K562 (cell line): Measurements from ENCODE around the gene TNFAIP3. TPM values are rescaled to one million over a fixed set of nuclear protein-coding genes. Genes with fewer than 3 reads are reported as not detected.
A peak's percentile ranks its signal among the peaks of the same experiment; 100 is the strongest.

Experiments
- BRCA1 ChIP-seq, 2 experiments: fragments of 450-650 bp in 1 of 2; sonication (generic) in 1 of 2; formaldehyde crosslinking in 1 of 2; IDR thresholded peaks; 2 replicates each; pipeline versions ENCODE4 v1.5.0 to v1.6.1; 2017 to 2020; ENCODE audit warnings: mild to moderate bottlenecking in 1 of 2, missing genetic modification reagents in 1 of 2
- CBX3 ChIP-seq, 2 experiments: IDR thresholded peaks; 1 replicate in 1 of 2; 2 replicates in 1 of 2; pipeline ENCODE4 v1.6.1; 2012; ENCODE audit warnings: inconsistent platforms in 2 of 2, low read length in 2 of 2, borderline replicate concordance in 1 of 2, control low read depth in 1 of 2
- CREM ChIP-seq: IDR thresholded peaks from 2 replicates; pipeline ENCODE4 v1.6.1; 2014; ENCODE audit warnings: antibody characterized with exemption, low read depth
- EHMT2 ChIP-seq: fragments of 450-650 bp; IDR thresholded peaks from 2 replicates; pipeline ENCODE4 v1.6.1; 2018; ENCODE audit warnings: antibody characterized with exemption
- GTF2E2 ChIP-seq: fragments of 200-800 bp; sonication (Bioruptor generic); IDR thresholded peaks from 2 replicates; pipeline ENCODE4 v1.6.1; 2016; ENCODE audit warnings: missing genetic modification characterization, missing compliant biosample characterization
- HNRNPLL ChIP-seq: fragments of 200-400 bp; formaldehyde crosslinking; IDR thresholded peaks from 2 replicates; pipeline ENCODE4 v1.6.1; 2017; ENCODE audit warnings: low read length, low read depth, mild to moderate bottlenecking; ENCODE audit not compliant: poor library complexity, severe bottlenecking
- ILF3 ChIP-seq: fragments of 450-650 bp; IDR thresholded peaks from 2 replicates; pipeline ENCODE4 v1.6.1; 2018; ENCODE audit warnings: antibody characterized with exemption, mild to moderate bottlenecking, moderate library complexity, borderline replicate concordance
- KAT8 ChIP-seq: fragments of 450-650 bp; IDR thresholded peaks from 2 replicates; pipeline ENCODE4 v1.6.1; 2016; ENCODE audit warnings: low read depth, mild to moderate bottlenecking
- MAFF ChIP-seq: IDR thresholded peaks from 2 replicates; pipeline ENCODE4 v1.6.1; 2012; ENCODE audit warnings: low read length, improper control_type of control experiment
- MED1 ChIP-seq: sonication (generic); formaldehyde crosslinking; IDR thresholded peaks from 2 replicates; pipeline ENCODE4 v1.8.1; 2023; ENCODE audit warnings: missing genetic modification reagents, borderline replicate concordance
- MYBL2 ChIP-seq, 2 experiments: fragments of 450-650 bp in 1 of 2; sonication (generic) in 1 of 2; formaldehyde crosslinking in 1 of 2; IDR thresholded peaks; 2 replicates each; pipeline versions ENCODE4 v1.6.1 to v1.8.1; 2017 to 2022; ENCODE audit warnings: borderline replicate concordance in 1 of 2, inconsistent platforms in 1 of 2, low read depth in 1 of 2, mild to moderate bottlenecking in 1 of 2, missing genetic modification reagents in 1 of 2, moderate library complexity in 1 of 2
- NFE2 ChIP-seq: IDR thresholded peaks from 2 replicates; pipeline ENCODE4 v1.6.1; 2014; ENCODE audit warnings: antibody characterized with exemption, low read depth
- NR3C1 ChIP-seq: sonication (generic); formaldehyde crosslinking; IDR thresholded peaks from 2 replicates; pipeline ENCODE4 v1.8.1; 2022; ENCODE audit warnings: missing genetic modification reagents
- PPARD ChIP-seq: fragments of 250-450 bp; sonication (Bioruptor Pico); IDR thresholded peaks from 2 replicates; pipeline ENCODE4 v1.8.0; 2022; ENCODE audit warnings: inconsistent platforms, mild to moderate bottlenecking, moderate library complexity
- RFX1 ChIP-seq: fragments of 450-650 bp; IDR thresholded peaks from 2 replicates; pipeline ENCODE4 v1.6.1; 2016; ENCODE audit warnings: mild to moderate bottlenecking, moderate library complexity
- RFX7 ChIP-seq: fragments of 250-450 bp; sonication (Bioruptor Pico); IDR thresholded peaks from 2 replicates; pipeline ENCODE4 v1.5.1; 2021; ENCODE audit warnings: mild to moderate bottlenecking
- RHOXF2B ChIP-seq: fragments of 250-450 bp; sonication (Bioruptor Pico); conservative IDR thresholded peaks from 2 replicates; pipeline ENCODE4 v1.5.1; 2021
- RNF2 ChIP-seq: sonication (generic); IDR thresholded peaks from 2 replicates; pipeline ENCODE4 v1.6.1; 2016
- RNF219 ChIP-seq: fragments of 250-450 bp; sonication (Bioruptor Pico); IDR thresholded peaks from 2 replicates; pipeline ENCODE4 v1.5.0; 2022; ENCODE audit warnings: mild to moderate bottlenecking
- SIN3A ChIP-seq, 2 experiments: fragments of 150-350 bp in 1 of 2; IDR thresholded peaks; 2 replicates each; pipeline ENCODE4 v1.6.1; 2011 to 2016; ENCODE audit warnings: borderline replicate concordance in 2 of 2, low read depth in 2 of 2, low read length in 2 of 2, mild to moderate bottlenecking in 2 of 2, moderate library complexity in 2 of 2; ENCODE audit not compliant: control insufficient read depth in 1 of 2
- SNAPC5 ChIP-seq: fragments of 250-450 bp; sonication (Bioruptor Pico); IDR thresholded peaks from 2 replicates; pipeline ENCODE4 v1.8.0; 2021; ENCODE audit warnings: moderate library complexity, mild to moderate bottlenecking, inconsistent platforms
- SOX6 ChIP-seq: fragments of 450-650 bp; IDR thresholded peaks from 2 replicates; pipeline ENCODE4 v1.6.1; 2014; ENCODE audit warnings: mild to moderate bottlenecking
- TAL1 ChIP-seq: fragments of 450-650 bp; IDR thresholded peaks from 2 replicates; pipeline ENCODE4 v1.6.1; 2016; ENCODE audit warnings: mild to moderate bottlenecking
- TBP ChIP-seq: optimal IDR thresholded peaks from 2 replicates; pipeline ENCODE3; 2011; ENCODE audit warnings: low read depth, low read length, improper control_type of control experiment
- ZBTB8A ChIP-seq: fragments of 450-650 bp; IDR thresholded peaks from 2 replicates; pipeline ENCODE4 v1.6.1; 2018; ENCODE audit warnings: mild to moderate bottlenecking, moderate library complexity; ENCODE audit not compliant: partially characterized antibody
- ZNF174 ChIP-seq: fragments of 250-450 bp; sonication (Bioruptor Pico); IDR thresholded peaks from 2 replicates; pipeline ENCODE4 v1.4.0; 2020; ENCODE audit warnings: mild to moderate bottlenecking
- ZNF311 ChIP-seq: fragments of 250-450 bp; sonication (Bioruptor Pico); IDR thresholded peaks from 2 replicates; pipeline ENCODE4 v1.4.0; 2020; ENCODE audit warnings: mild to moderate bottlenecking, moderate library complexity
- ZNF764 ChIP-seq: fragments of 250-450 bp; sonication (Bioruptor Pico); IDR thresholded peaks from 2 replicates; pipeline ENCODE4 v1.4.0; 2020; ENCODE audit warnings: low read depth, mild to moderate bottlenecking, moderate library complexity
- ZNF778 ChIP-seq: fragments of 450-650 bp; formaldehyde crosslinking; IDR thresholded peaks from 2 replicates; pipeline ENCODE4 v1.4.0; 2020; ENCODE audit warnings: mild to moderate bottlenecking, moderate library complexity
- ZSCAN29 ChIP-seq: fragments of 450-650 bp; IDR thresholded peaks from 2 replicates; pipeline ENCODE4 v1.6.1; 2017
- polyA plus RNA-seq, 8 experiments: library from polyadenylated mRNA; depleted of rRNA in 4 of 8; stranded (reverse) in 5 of 8; unstranded in 3 of 8; fragments of >200 nt; fragmentation: Nextera tagmentation in 2 of 8; fragmentation: Illumina TruSeq in 1 of 8; extraction: Ambion mirVana in 2 of 8; extraction: Trizol in 1 of 8; gene quantifications; 2 replicates each; pipeline versions ENCODE4 v1.2.1 to v1.2.3, GENCODE V29; 2011 to 2014; ENCODE audit warnings: inconsistent platforms in 1 of 8, missing spikeins in 1 of 8
- total RNA-seq, 7 experiments: library from RNA; depleted of rRNA in 6 of 7; stranded (reverse); fragments of >200 nt in 6 of 7; fragmentation: Illumina TruSeq in 2 of 7; extraction: Trizol in 2 of 7; gene quantifications; 2 replicates each; pipeline versions ENCODE4 v1.2.1 to v1.2.3, GENCODE V29; 2011 to 2021; ENCODE audit warnings: low replicate concordance in 1 of 7

The TNFAIP3 gene
- total and polyA plus RNA-seq, 9 of the 15 experiments (the other 6 are each of a cell fraction or from before 2014, with no cell fraction given): 0.79 to 17.0 (median 6.4) TPM

- TF ChIP-seq NFE2 (peak; percentile 65), SIN3A (IDR thresholded peaks at IDR 0.05; ENCODE audit: borderline replicate concordance in 2 of 2, control insufficient read depth in 1 of 2, low read depth in 2 of 2, low read length in 2 of 2) (no peak), CBX3 (IDR thresholded peaks at IDR 0.05; ENCODE audit: borderline replicate concordance in 1 of 2, low read length in 2 of 2) (0 out of 3 replicates have a peak, but pooled peaks of 1 of the 2 experiments have one; percentile 53), ZNF764 (CRISPR knock-in tag) (no peak), BRCA1 (IDR thresholded peaks at IDR 0.05) (no peak), BRCA1 (CRISPR knock-in tag; IDR thresholded peaks at IDR 0.05) (no peak), SOX6 (peak; percentile 47; the same call in 1 of the 2 replicates), NR3C1 (CRISPR knock-in tag) (no peak), TBP (peak; percentile 44), TAL1 (0 out of 2 replicates have a peak, but pooled peaks have one; percentile 4), ZSCAN29 (no peak), ZNF311 (no peak), HNRNPLL (no peak), ILF3 (no peak), MAFF (no peak), ZNF778 (CRISPR knock-in tag) (no peak), ZBTB8A (no peak), MED1 (CRISPR knock-in tag) (no peak), RHOXF2B (CRISPR knock-in tag) (no peak), PPARD (no peak), RNF2 (no peak), MYBL2 (IDR thresholded peaks at IDR 0.05; ENCODE audit: low read depth) (no peak), MYBL2 (CRISPR knock-in tag; IDR thresholded peaks at IDR 0.05; ENCODE audit: borderline replicate concordance) (no peak), GTF2E2 (tag) (no peak; the same call in 1 of the 2 replicates), RNF219 (CRISPR knock-in tag) (no peak), EHMT2 (peak; percentile 66; the same call in 1 of the 2 replicates), ZNF174 (no peak), KAT8 (no peak), SNAPC5 (no peak), CREM (peak; percentile 57), RFX1 (no peak), RFX7 (CRISPR knock-in tag) (no peak)
Observed at GRCh38 chr6:137864812-137865508, 2.1 kb upstream of the TNFAIP3 start (continued).
